Ascending aorta (tissue), 2 donors: ENCODE results near the gene KCTD5. TPM values are rescaled to one million over a fixed set of nuclear protein-coding genes. Genes with fewer than 3 reads are reported as not detected.

Experiments used
- DNase-seq, 2 donors: peaks; one replicate each; pipeline ENCODE4 v3.0.0-alpha.2; 2019; ENCODE audit warnings: low spot score in 2 of 2
- H3K27ac ChIP-seq, 2 donors: fragments of 200-600 bp; sonication (generic); one replicate each; pipeline ENCODE4 v1.5.1; 2016 to 2017; ENCODE audit warnings: mild to moderate bottlenecking in 1 of 2
- H3K27me3 ChIP-seq: fragments of 200-600 bp; sonication (generic); one replicate; pipeline ENCODE4 v1.5.1; 2017
- H3K36me3 ChIP-seq, 2 donors: fragments of 200-600 bp; sonication (generic); one replicate each; pipeline ENCODE4 v1.5.1; 2016
- H3K4me1 ChIP-seq, 2 donors: fragments of 200-600 bp; sonication (generic); one replicate each; pipeline ENCODE4 v1.5.1; 2016 to 2017; ENCODE audit warnings: mild to moderate bottlenecking in 1 of 2
- H3K4me3 ChIP-seq, 2 donors: fragments of 200-600 bp; sonication (generic); one replicate each; pipeline ENCODE4 v1.5.1; 2016 to 2017; ENCODE audit warnings: mild to moderate bottlenecking in 1 of 2
- H3K9me3 ChIP-seq, 2 donors: fragments of 200-600 bp; sonication (generic); one replicate each; pipeline ENCODE4 v1.5.1; 2016
- CTCF ChIP-seq, 3 experiments: fragments of 200-600 bp in 2 of 3; fragments of 450-650 bp in 1 of 3; sonication (generic) in 2 of 3; IDR thresholded peaks; one replicate each; pipeline ENCODE4 v1.5.1; 2016 to 2019; ENCODE audit warnings: antibody characterized with exemption in 3 of 3, mild to moderate bottlenecking in 1 of 3, moderate library complexity in 1 of 3
- intact Hi-C: fragments of 100-400 bp; cut with DNase I; formaldehyde crosslinking; loops from one replicate; pipeline ENCODE4 v1.15.1; 2023
- total RNA-seq: library from RNA; depleted of rRNA; stranded (reverse); fragments of >200 nt; gene quantifications from one replicate; pipeline ENCODE4 v1.1.0, GENCODE V29; 2016

KCTD5 gene
- total RNA-seq, 1 donor from 2014 or later: 10.5 TPM

- peaks cover 61 to 76% of the 10 kb centered on the region in 2 donors for H3K36me3 ChIP-seq
- no peak overlapping the region for H3K27ac ChIP-seq
- intact Hi-C loops: no loop called here
- H3K27me3 ChIP-seq: no peaks in the 10 kb centered on the region
- no peaks in the 10 kb centered on the region for H3K4me1 ChIP-seq
- DNase-seq: no peak
- no peak overlapping the region for H3K4me3 ChIP-seq
- no peaks in the 10 kb centered on the region for H3K9me3 ChIP-seq
- no peak for TF ChIP-seq CTCF (IDR thresholded peaks at IDR 0.05)
Measured at GRCh38 chr16:2706085-2706484, 23.8 kb downstream of the KCTD5 start.

- TF ChIP-seq CTCF (IDR thresholded peaks at IDR 0.05): no peak
- H3K9me3 ChIP-seq: no peaks in the 10 kb centered on the region
- H3K27ac ChIP-seq: no peak overlapping the region
- H3K4me1 ChIP-seq: no peaks in the 10 kb centered on the region
- intact Hi-C loops: no loop called here
- peaks cover 55 to 69% of the 10 kb centered on the region in 2 donors for H3K36me3 ChIP-seq
- DNase-seq: no peak
- H3K4me3 ChIP-seq: no peak overlapping the region
- H3K27me3 ChIP-seq: no peaks in the 10 kb centered on the region
Measured at GRCh38 chr16:2706611-2707311, 24.4 kb downstream of the KCTD5 start.

- Histone ChIP-seq H3K27ac (no peak overlapping the region), H3K9me3 (no peaks in the 10 kb centered on the region), H3K27me3 (no peaks in the 10 kb centered on the region), H3K4me1 (no peaks in the 10 kb centered on the region), H3K36me3 (peaks cover 47 to 60% of the 10 kb centered on the region in 2 donors), H3K4me3 (no peak overlapping the region)
- no peak for TF ChIP-seq CTCF (IDR thresholded peaks at IDR 0.05)
- DNase-seq: no peak
- intact Hi-C loops: no loop called here
Measured at GRCh38 chr16:2707368-2708289, 25.3 kb downstream of the KCTD5 start.

- no peaks in the 10 kb centered on the region for H3K9me3 ChIP-seq
- H3K36me3 ChIP-seq: peaks cover 42 to 54% of the 10 kb centered on the region in 2 donors
- no peak overlapping the region for H3K27ac ChIP-seq
- no peak overlapping the region for H3K4me3 ChIP-seq
- TF ChIP-seq CTCF (IDR thresholded peaks at IDR 0.05): no peak
- no peak for DNase-seq
- intact Hi-C loops: no loop called here
- no peaks in the 10 kb centered on the region for H3K27me3 ChIP-seq
- no peaks in the 10 kb centered on the region for H3K4me1 ChIP-seq
Measured at GRCh38 chr16:2708290-2708639, 25.9 kb downstream of the KCTD5 start.

GRCh38 chr16:2708955-2709587, 26.7 kb downstream of the KCTD5 start:
- DNase-seq: no peak
- intact Hi-C loops: no loop called here
- H3K4me1 ChIP-seq: no peaks in the 10 kb centered on the region
- no peak overlapping the region for H3K4me3 ChIP-seq
- H3K9me3 ChIP-seq: no peaks in the 10 kb centered on the region
- peaks cover 36 to 46% of the 10 kb centered on the region in 2 donors for H3K36me3 ChIP-seq
- no peaks in the 10 kb centered on the region for H3K27me3 ChIP-seq
- TF ChIP-seq CTCF (IDR thresholded peaks at IDR 0.05): no peak
- H3K27ac ChIP-seq: no peak overlapping the region
